HG02870 (cell line): Measurements from ENCODE around the gene C20orf202.
"Not testable (repeated sequence)": the region's sequence is repeated elsewhere in the genome, so short reads cannot be mapped to it uniquely, and the experiment has no call there.

Experiments used
- ATAC-seq: cut with Tn5 transposase; IDR thresholded peaks from one replicate; pipeline ENCODE4 v1.9.1; 2021; ENCODE audit warnings: mild to moderate bottlenecking, moderate library complexity; ENCODE audit not compliant: unreplicated experiment

Gene C20orf202

GRCh38 chr20:1242530-1242929 is 39.3 kb downstream of the C20orf202 start:
- ATAC-seq: no peak

GRCh38 chr20:1245578-1245977 is 42.3 kb downstream of the C20orf202 start:
- no peak for ATAC-seq

DNA sequence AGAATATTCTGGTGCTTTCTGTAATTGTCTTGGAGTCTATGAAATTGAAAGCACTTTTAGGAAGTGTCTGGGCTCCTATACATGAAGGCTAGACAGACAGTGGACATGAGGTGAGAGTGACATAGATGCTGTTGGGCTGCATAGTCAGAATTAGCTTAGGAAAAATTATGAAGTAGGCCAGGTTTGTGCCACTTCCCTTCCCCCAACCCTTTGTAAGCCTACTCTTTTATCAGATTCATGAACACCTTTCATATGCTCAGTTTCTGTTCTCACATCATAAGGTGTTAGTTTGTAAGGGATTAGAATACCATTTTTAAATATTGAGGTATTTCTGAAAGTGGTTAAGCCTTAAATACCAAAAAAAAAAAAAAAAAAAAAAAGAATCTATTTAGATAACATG is 44.4 kb downstream of the C20orf202 start:
- no peak for ATAC-seq

DNA sequence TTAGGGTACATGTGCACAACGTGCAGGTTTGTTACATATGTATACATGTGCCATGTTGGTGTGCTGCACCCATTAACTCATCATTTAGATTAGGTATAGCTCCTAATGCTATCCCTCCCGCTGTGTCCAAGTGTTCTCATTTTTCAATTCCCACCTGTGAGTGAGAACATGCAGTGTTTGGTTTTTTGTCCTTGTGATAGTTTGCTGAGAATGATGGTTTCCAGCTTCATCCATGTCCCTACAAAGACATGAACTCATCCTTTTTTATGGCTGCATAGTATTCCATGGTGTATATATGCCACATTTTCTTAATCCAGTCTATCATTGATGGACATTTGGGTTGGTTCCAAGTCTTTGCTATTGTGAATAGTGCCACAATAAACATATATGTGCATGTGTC is 47.0 kb downstream of the C20orf202 start:
- not testable (repeated sequence) for ATAC-seq

- ATAC-seq: no peak
These were observed 49.2 kb downstream of the C20orf202 start for GRCh38 chr20:1252416-1252815.

DNA sequence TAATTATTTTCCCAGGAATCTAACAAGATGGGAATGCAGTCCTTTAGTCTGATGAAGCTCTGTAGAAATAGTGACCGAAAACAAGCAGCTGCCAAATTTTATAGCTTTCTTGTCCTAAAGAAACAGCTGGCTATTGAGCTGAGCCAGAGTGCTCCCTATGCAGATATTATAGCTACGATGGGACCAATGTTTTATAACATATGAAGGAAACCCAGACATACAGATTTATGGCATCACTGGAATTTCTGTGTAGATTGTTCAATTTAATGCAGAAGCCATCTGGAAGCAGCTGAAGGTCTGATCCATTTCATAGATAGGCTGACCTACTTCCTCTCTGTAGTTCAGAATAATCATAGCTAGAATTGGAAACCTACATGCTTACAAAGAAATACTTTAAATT is 51.0 kb downstream of the C20orf202 start:
- no peak for ATAC-seq

DNA sequence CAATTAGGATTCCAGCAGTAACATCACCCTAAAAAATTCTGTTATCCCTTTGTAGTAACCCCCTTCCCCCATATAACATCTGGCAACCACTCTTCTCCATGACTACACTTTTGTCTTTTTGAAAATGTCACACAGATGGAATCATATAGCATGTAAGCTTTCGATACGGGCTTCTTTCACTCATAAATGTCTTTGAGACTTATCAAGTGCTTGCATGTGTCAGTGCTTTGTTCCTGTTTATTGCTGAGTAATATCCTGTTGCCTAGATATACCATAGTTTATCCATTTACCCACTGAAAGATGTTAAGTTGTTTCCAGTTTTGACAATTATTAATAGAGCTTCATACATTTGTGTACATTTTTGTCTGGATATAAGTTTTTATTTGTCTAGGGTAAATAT is 52.4 kb downstream of the C20orf202 start:
- no peak for ATAC-seq
